Mucosa of descending colon (tissue), 3 donors: ENCODE results near the gene ADPRHL1. TPM values are rescaled to one million over a fixed set of nuclear protein-coding genes. Genes with fewer than 3 reads are reported as not detected.

ENCODE experiments used
- ATAC-seq: fragments of 200-7000 bp; cut with Tn5 transposase; one replicate; pipeline ENCODE4 v1.9.1; 2020; ENCODE audit warnings: mild to moderate bottlenecking, moderate library complexity
- DNase-seq, 3 donors: peaks; one replicate each; pipeline ENCODE4 v3.0.0-alpha.2; 2020
- H3K36me3 ChIP-seq: fragments of 200-600 bp; one replicate; pipeline ENCODE4 v1.8.0; 2021; ENCODE audit warnings: low read depth, mild to moderate bottlenecking
- H3K4me1 ChIP-seq: fragments of 200-600 bp; one replicate; pipeline ENCODE4 v1.8.0; 2021; ENCODE audit warnings: low read depth, mild to moderate bottlenecking
- H3K4me3 ChIP-seq: fragments of 200-600 bp; one replicate; pipeline ENCODE4 v1.8.0; 2021; ENCODE audit warnings: mild to moderate bottlenecking
- H3K9me3 ChIP-seq: fragments of 200-600 bp; one replicate; pipeline ENCODE4 v1.8.0; 2021; ENCODE audit warnings: mild to moderate bottlenecking
- intact Hi-C, 2 donors: fragments of 100-400 bp; cut with DNase I in 1 of 2; cut with micrococcal nuclease in 1 of 2; formaldehyde crosslinking; loops; one replicate each; pipeline versions ENCODE4 v1.11.0 to v1.11.1; 2022; cut with DNase I, micrococcal nuclease
- total RNA-seq, 3 donors: library from RNA; stranded (reverse); fragmentation: NEBNext Ultra II Directional in 2 of 3; extraction: Animal tissue kit (Norgen Biotek cat#: 25700) in 2 of 3; gene quantifications; one replicate each; pipeline versions ENCODE4 v1.2.1 to v1.2.4, GENCODE V29; 2021 to 2023
- TF ChIP-seq, protein P1 (sequence below): fragments of 200-600 bp; IDR thresholded peaks from one replicate; pipeline ENCODE4 v1.8.0; 2022; ENCODE audit warnings: antibody characterized with exemption, mild to moderate bottlenecking
- donor health status: DM: no; HTN: no; CAD: no; lungs with moderate emphysema.
- donor health status: DM: no; HTN: no; CAD: no.
- donor health status: DM: no; HTN: yes; CAD: no.

The ADPRHL1 gene
- total RNA-seq, 3 donors from 2014 or later: 5.1 to 9.2 (median 7.1) TPM

DNA sequence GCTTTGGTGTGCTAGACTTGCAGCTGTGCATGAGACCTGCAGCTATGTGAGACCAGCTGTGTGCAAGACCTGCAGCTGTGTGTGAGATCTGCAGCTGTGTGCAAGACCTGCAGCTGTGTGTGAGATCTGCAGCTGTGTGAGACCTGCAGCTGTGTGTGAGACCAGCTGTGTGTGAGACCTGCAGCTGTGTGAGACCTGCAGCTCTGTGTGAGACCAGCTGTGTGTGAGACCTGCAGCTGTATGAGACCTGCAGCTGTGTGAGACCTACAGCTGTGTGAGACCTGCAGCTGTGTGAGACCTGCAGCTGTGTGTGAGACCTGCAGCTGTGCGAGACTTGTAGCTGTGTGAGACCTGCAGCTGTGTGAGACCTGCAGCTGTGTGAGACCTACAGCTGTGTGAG, 43.9 kb upstream of the ADPRHL1 start:
- Histone ChIP-seq H3K4me1 (peaks cover 11% of the 10 kb centered on the region), H3K36me3 (no peaks in the 10 kb centered on the region), H3K9me3 (no peaks in the 10 kb centered on the region), H3K4me3 (no peak overlapping the region)
- intact Hi-C loops: no loop called here
- TF ChIP-seq, protein P1, sequence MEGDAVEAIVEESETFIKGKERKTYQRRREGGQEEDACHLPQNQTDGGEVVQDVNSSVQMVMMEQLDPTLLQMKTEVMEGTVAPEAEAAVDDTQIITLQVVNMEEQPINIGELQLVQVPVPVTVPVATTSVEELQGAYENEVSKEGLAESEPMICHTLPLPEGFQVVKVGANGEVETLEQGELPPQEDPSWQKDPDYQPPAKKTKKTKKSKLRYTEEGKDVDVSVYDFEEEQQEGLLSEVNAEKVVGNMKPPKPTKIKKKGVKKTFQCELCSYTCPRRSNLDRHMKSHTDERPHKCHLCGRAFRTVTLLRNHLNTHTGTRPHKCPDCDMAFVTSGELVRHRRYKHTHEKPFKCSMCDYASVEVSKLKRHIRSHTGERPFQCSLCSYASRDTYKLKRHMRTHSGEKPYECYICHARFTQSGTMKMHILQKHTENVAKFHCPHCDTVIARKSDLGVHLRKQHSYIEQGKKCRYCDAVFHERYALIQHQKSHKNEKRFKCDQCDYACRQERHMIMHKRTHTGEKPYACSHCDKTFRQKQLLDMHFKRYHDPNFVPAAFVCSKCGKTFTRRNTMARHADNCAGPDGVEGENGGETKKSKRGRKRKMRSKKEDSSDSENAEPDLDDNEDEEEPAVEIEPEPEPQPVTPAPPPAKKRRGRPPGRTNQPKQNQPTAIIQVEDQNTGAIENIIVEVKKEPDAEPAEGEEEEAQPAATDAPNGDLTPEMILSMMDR: no peak
- no peak for ATAC-seq
- DNase-seq: no peak

DNA sequence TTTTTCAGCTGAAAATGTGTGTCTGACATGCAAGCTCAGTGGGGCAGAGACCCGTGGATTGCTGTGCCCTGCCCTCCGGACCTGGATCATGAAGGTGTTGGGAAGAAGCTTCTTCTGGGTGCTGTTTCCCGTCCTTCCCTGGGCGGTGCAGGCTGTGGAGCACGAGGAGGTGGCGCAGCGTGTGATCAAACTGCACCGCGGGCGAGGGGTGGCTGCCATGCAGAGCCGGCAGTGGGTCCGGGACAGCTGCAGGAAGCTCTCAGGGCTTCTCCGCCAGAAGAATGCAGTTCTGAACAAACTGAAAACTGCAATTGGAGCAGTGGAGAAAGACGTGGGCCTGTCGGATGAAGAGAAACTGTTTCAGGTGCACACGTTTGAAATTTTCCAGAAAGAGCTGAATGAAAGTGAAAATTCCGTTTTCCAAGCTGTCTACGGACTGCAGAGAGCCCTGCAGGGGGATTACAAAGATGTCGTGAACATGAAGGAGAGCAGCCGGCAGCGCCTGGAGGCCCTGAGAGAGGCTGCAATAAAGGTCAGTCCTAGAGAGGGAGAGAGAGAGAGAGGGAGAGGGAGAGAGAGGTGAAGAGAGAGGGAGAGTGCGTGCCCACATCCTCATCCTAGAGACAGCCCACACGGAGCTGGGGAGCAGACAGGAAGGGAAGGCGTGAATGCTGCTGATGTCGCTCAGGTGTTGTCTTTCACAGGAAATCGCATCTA, 42.4 kb upstream of the ADPRHL1 start:
- no peaks in the 10 kb centered on the region for H3K36me3 ChIP-seq
- H3K4me3 ChIP-seq: no peak overlapping the region
- peaks cover 20% of the 10 kb centered on the region for H3K4me1 ChIP-seq

DNA sequence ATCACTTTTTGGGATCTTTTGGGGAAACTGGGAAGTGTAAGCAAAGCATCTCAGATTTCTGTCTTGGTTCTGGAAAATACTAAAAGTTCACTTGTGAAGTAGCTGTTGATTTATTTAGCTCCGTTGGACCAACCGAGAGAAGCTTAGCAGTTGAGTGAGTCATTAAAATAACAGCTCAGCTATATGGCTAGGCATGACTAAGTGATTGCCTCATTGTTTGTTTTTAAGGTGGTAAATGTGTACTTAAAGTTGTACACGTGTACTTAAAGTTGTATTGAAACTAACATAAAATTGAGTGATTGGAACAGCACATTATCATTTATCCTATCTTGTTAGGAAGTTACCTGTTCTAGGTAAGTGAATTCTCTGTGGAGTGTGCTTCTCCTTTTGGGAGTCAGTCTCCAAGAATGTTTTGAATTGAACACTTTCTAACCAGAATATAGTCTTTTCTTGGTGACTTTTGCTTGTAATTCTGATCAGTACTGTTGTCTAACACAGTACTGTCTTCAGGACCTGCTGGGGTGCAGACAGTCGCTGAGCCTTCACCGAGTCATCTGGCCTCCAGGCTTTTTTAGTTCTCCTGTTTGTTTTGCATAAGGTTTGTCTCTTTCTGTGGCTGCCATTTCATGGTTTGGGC, 40.1 kb upstream of the ADPRHL1 start:
- H3K4me1 ChIP-seq: peaks cover 33% of the 10 kb centered on the region
- H3K36me3 ChIP-seq: no peaks in the 10 kb centered on the region
- no peaks in the 10 kb centered on the region for H3K9me3 ChIP-seq
- ATAC-seq (peak; percentile 66), DNase-seq (peak in 1 of 3 donors; percentile 47)
- TF ChIP-seq, protein P1: no peak
- no peak overlapping the region for H3K4me3 ChIP-seq
- intact Hi-C loops: no loop called here

More for the DNA sequence above, 42.4 kb upstream of the ADPRHL1 start:
- no peak for ATAC-seq
- intact Hi-C loops: no loop called here
- H3K9me3 ChIP-seq: no peaks in the 10 kb centered on the region
- TF ChIP-seq, protein P1: no peak
- no peak for DNase-seq

DNA sequence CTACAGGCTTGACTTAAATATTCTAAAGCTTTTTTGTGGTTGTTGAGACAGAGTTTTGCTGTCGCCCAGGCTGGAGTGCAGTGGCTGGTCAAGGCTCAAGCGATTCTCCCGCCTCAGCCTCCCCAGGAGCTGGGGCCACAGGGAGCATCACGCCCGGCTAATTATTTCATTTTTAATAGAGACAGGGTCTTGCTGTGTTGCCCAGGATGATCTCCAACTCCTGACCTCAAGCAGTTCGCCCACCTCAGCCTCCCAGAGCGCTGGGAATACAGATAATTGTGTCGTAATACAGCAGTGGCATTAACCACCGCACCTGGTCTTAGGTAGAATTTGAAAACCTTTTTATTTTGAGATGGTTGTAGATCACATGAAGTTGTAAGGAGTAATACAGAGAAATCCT, 38.7 kb upstream of the ADPRHL1 start:
- TF ChIP-seq, protein P1: no peak
- no peak for DNase-seq
- no peak for ATAC-seq
- no peaks in the 10 kb centered on the region for H3K36me3 ChIP-seq
- peaks cover 33% of the 10 kb centered on the region for H3K4me1 ChIP-seq
- H3K9me3 ChIP-seq: no peaks in the 10 kb centered on the region
- no peak overlapping the region for H3K4me3 ChIP-seq
- intact Hi-C loops: no loop called here

DNA sequence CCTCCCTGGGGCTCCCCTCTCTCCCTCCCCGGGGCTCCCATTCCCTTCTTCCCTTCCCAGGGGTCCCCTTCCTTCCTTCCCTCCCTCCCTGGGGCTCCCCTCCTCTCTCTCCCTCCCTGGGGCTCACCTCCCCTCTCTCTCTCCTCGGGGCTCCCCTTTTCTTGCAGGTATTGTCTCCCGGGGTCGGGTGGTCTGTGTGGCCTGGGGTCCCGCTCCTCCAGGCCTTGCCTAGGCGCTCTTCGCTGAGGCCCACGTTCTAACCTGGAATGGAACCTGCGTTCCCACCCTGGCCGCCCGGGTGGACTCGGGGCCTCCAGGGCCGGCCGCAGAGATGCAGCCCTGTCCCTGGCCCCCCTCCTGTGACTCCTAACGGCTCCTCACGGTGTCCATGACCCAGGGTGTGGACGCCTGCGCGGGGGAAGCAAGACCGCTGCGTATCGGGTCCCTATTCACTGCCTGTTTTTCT, 38.2 kb upstream of the ADPRHL1 start:
- Histone ChIP-seq H3K9me3 (no peaks in the 10 kb centered on the region), H3K4me3 (peak overlapping the region; percentile 74), H3K36me3 (no peaks in the 10 kb centered on the region), H3K4me1 (peaks cover 33% of the 10 kb centered on the region)
- intact Hi-C loops: no loop called here
- TF ChIP-seq, protein P1: no peak
- ATAC-seq: peak; percentile 2
- DNase-seq: peak; percentile 30 to 67 (median 62)
